H1 (cell line): ENCODE measurements around the gene IDE. TPM values are rescaled to one million over a fixed set of nuclear protein-coding genes. Genes with fewer than 3 reads are reported as not detected.

ENCODE experiments used
- CTCF ChIA-PET: fragments of 300-600 bp; sonication (Branson Sonifier 250); formaldehyde crosslinking; loops from one replicate; lab custom pipeline; 2021; ENCODE audit not compliant: partially characterized antibody; lab: Charles Lee
- POLR2A ChIA-PET: fragments of 300-600 bp; sonication (Branson Sonifier 250); formaldehyde crosslinking; loops from one replicate; lab custom pipeline; 2021; ENCODE audit warnings: inconsistent platforms; ENCODE audit not compliant: partially characterized antibody; lab: Charles Lee
- DNase-seq, 2 experiments: peaks; one replicate each; pipeline versions ENCODE4 v3.0.0 to v3.0.0-alpha.2; 2010 to 2022; ENCODE audit warnings: low spot score in 2 of 2, low read depth in 1 of 2, mixed read lengths in 1 of 2
- FAIRE-seq: peaks from 2 replicates; lab custom pipeline; 2011; peaks lifted over from hg19 to GRCh38; lab: Jason Lieb, UNC
- H2AFZ ChIP-seq: 2 replicates; pipeline ENCODE4 v1.8.1; 2012; ENCODE audit warnings: low read length, inconsistent platforms
- H2AK5ac ChIP-seq: 2 replicates; pipeline ENCODE4 v1.6.1; 2013; ENCODE audit warnings: low read depth, low read length
- H2BK120ac ChIP-seq: replicated peaks from 2 replicates; pipeline ENCODE3; 2013; ENCODE audit warnings: low read depth, low read length, inconsistent platforms
- H2BK12ac ChIP-seq: 2 replicates; pipeline ENCODE4 v1.6.1; 2013; ENCODE audit warnings: low read depth, low read length
- H2BK15ac ChIP-seq: 2 replicates; pipeline ENCODE4 v1.6.1; 2013; ENCODE audit warnings: low read length
- H2BK20ac ChIP-seq: 2 replicates; pipeline ENCODE4 v1.6.1; 2013; ENCODE audit warnings: low read length
- H2BK5ac ChIP-seq: 2 replicates; pipeline ENCODE4 v1.6.1; 2013; ENCODE audit warnings: low read depth, low read length
- H3K14ac ChIP-seq: 2 replicates; pipeline ENCODE4 v1.6.1; 2013; ENCODE audit warnings: inconsistent platforms; ENCODE audit not compliant: insufficient read length
- H3K18ac ChIP-seq: 2 replicates; pipeline ENCODE4 v1.6.1; 2013; ENCODE audit warnings: low read length; ENCODE audit errors: extremely low read depth
- H3K23ac ChIP-seq: 2 replicates; pipeline ENCODE4 v1.6.1; 2013; ENCODE audit warnings: inconsistent platforms; ENCODE audit not compliant: insufficient read length
- H3K23me2 ChIP-seq: 2 replicates; pipeline ENCODE4 v1.6.1; 2013; ENCODE audit warnings: low read depth, low read length
- H3K27ac ChIP-seq: 2 replicates; pipeline ENCODE4 v1.6.1; 2011; ENCODE audit warnings: low read depth, low read length, inconsistent platforms
- H3K27me3 ChIP-seq, 4 experiments: replicated peaks in 1 of 4; 1 replicate in 1 of 4; 2 replicates in 3 of 4; pipeline versions ENCODE4 v1.6.1 to v1.8.1; 2011 to 2013; ENCODE audit warnings: low read length in 3 of 4, mild to moderate bottlenecking in 3 of 4, inconsistent platforms in 2 of 4, mixed read lengths in 2 of 4, moderate library complexity in 1 of 4; ENCODE audit not compliant: control insufficient read depth in 3 of 4, insufficient read depth in 3 of 4; ENCODE audit errors: extremely low read depth in 1 of 4
- H3K36me3 ChIP-seq, 4 experiments: 2 replicates each; pipeline versions ENCODE4 v1.6.1 to v1.8.1; 2011 to 2013; ENCODE audit warnings: mild to moderate bottlenecking in 4 of 4, low read length in 3 of 4, moderate library complexity in 2 of 4, control low read depth in 1 of 4, inconsistent platforms in 1 of 4; ENCODE audit not compliant: insufficient read depth in 4 of 4, control insufficient read depth in 2 of 4
- H3K4ac ChIP-seq: replicated peaks from 2 replicates; pipeline ENCODE3; 2013; ENCODE audit warnings: low read length, low read depth, mixed read lengths, inconsistent platforms; ENCODE audit not compliant: insufficient read length
- H3K4me1 ChIP-seq, 4 experiments: replicated peaks in 1 of 4; 1 replicate in 1 of 4; 2 replicates in 3 of 4; pipeline versions ENCODE4 v1.6.1 to v1.8.1; 2011 to 2013; ENCODE audit warnings: low read length in 3 of 4, inconsistent platforms in 2 of 4, mixed read lengths in 1 of 4; ENCODE audit not compliant: insufficient read depth in 4 of 4, control insufficient read depth in 3 of 4
- H3K4me2 ChIP-seq, 2 experiments: 2 replicates each; pipeline versions ENCODE4 v1.6.1 to v1.8.1; 2011 to 2013; ENCODE audit warnings: low read depth in 2 of 2, low read length in 2 of 2, control low read depth in 1 of 2, inconsistent platforms in 1 of 2, mild to moderate bottlenecking in 1 of 2; ENCODE audit not compliant: insufficient read depth in 1 of 2
- H3K4me3 ChIP-seq, 4 experiments: fragments of 200-600, 300-600 bp in 1 of 4; sonication (generic), shearing (Covaris generic), sonication (Bioruptor Twin) in 1 of 4; 2 replicates each; pipeline versions ENCODE4 v1.5.1 to v1.8.1; 2011 to 2016; ENCODE audit warnings: low read length in 4 of 4, low read depth in 3 of 4, control low read depth in 2 of 4, inconsistent platforms in 2 of 4, mild to moderate bottlenecking in 2 of 4, mixed read lengths in 1 of 4, moderate library complexity in 1 of 4; ENCODE audit not compliant: insufficient read depth in 2 of 4; ENCODE audit errors: extremely low read depth in 1 of 4
- H3K56ac ChIP-seq: replicated peaks from 2 replicates; pipeline ENCODE3; 2013; ENCODE audit warnings: low read depth, mild to moderate bottlenecking, mixed read lengths, low read length, inconsistent platforms; ENCODE audit not compliant: insufficient read length
- H3K79me1 ChIP-seq: 2 replicates; pipeline ENCODE4 v1.6.1; 2013; ENCODE audit warnings: low read depth, low read length, control low read depth
- H3K79me2 ChIP-seq, 2 experiments: 2 replicates each; pipeline versions ENCODE4 v1.6.1 to v1.8.1; 2012 to 2013; ENCODE audit warnings: low read length in 2 of 2, mild to moderate bottlenecking in 2 of 2, inconsistent platforms in 1 of 2; ENCODE audit not compliant: insufficient read depth in 2 of 2, control insufficient read depth in 1 of 2
- H3K9ac ChIP-seq, 4 experiments: replicated peaks in 1 of 4; 1 replicate in 1 of 4; 2 replicates in 3 of 4; pipeline versions ENCODE4 v1.6.1 to v1.8.1; 2011 to 2013; ENCODE audit warnings: low read depth in 3 of 4, low read length in 3 of 4, control low read depth in 2 of 4, mild to moderate bottlenecking in 2 of 4, moderate library complexity in 2 of 4, inconsistent platforms in 1 of 4; ENCODE audit errors: extremely low read depth in 1 of 4
- H3K9me3 ChIP-seq, 2 experiments: 2 replicates each; pipeline versions ENCODE4 v1.6.1 to v1.8.1; 2012 to 2013; ENCODE audit warnings: mild to moderate bottlenecking in 2 of 2, moderate library complexity in 2 of 2, control low read depth in 1 of 2, inconsistent platforms in 1 of 2, low read depth in 1 of 2, low read length in 1 of 2, mixed read lengths in 1 of 2; ENCODE audit not compliant: insufficient read depth in 2 of 2
- H4K20me1 ChIP-seq, 2 experiments: replicated peaks in 1 of 2; 2 replicates each; pipeline versions ENCODE3 to v1.8.1; 2011 to 2013; ENCODE audit warnings: inconsistent platforms in 2 of 2, low read length in 2 of 2, mild to moderate bottlenecking in 1 of 2; ENCODE audit not compliant: insufficient read depth in 2 of 2, control insufficient read depth in 1 of 2
- H4K5ac ChIP-seq: 2 replicates; pipeline ENCODE4 v1.6.1; 2013; ENCODE audit warnings: low read length, low read depth, mixed read lengths, inconsistent platforms; ENCODE audit not compliant: insufficient read length
- H4K8ac ChIP-seq: 2 replicates; pipeline ENCODE4 v1.8.0; 2013; ENCODE audit warnings: mild to moderate bottlenecking, moderate library complexity, low read length, inconsistent platforms; ENCODE audit not compliant: insufficient read depth; ENCODE audit errors: extremely low read depth
- H4K91ac ChIP-seq: replicated peaks from 2 replicates; pipeline ENCODE3; 2013; ENCODE audit warnings: low read length, mixed read lengths, inconsistent platforms; ENCODE audit not compliant: insufficient read length
- CEBPB ChIP-seq: IDR thresholded peaks from 2 replicates; pipeline ENCODE4 v1.6.1; 2012; ENCODE audit warnings: low read depth, low read length
- JUND ChIP-seq: IDR thresholded peaks from 2 replicates; pipeline ENCODE4 v1.6.1; 2011; ENCODE audit warnings: mild to moderate bottlenecking, improper control_type of control experiment, low read length
- KDM1A ChIP-seq: fragments of 200-600, 300-600 bp; sonication (generic); IDR thresholded peaks from 2 replicates; pipeline ENCODE4 v1.7.1; 2016; ENCODE audit warnings: mild to moderate bottlenecking, low read length, borderline replicate concordance
- MAX ChIP-seq: IDR thresholded peaks from 2 replicates; pipeline ENCODE4 v1.6.1; 2012; ENCODE audit warnings: inconsistent platforms
- PHF8 ChIP-seq: fragments of 200-600 bp; sonication (generic); conservative IDR thresholded peaks from 2 replicates; pipeline ENCODE4 v1.7.1; 2012; ENCODE audit warnings: low read depth, mild to moderate bottlenecking, inconsistent platforms, low read length, moderate library complexity
- RBBP5 ChIP-seq: IDR thresholded peaks from 2 replicates; pipeline ENCODE4 v1.7.1; 2012; ENCODE audit warnings: low read depth, mild to moderate bottlenecking, inconsistent platforms, low read length, moderate library complexity, borderline replicate concordance
- SP2 ChIP-seq: IDR thresholded peaks from 2 replicates; pipeline ENCODE4 v1.6.1; 2012; ENCODE audit warnings: mild to moderate bottlenecking, low read length, inconsistent platforms
- TAF1 ChIP-seq: IDR thresholded peaks from 2 replicates; pipeline ENCODE4 v1.6.1; 2011; ENCODE audit warnings: mild to moderate bottlenecking, low read depth, low read length
- WGBS, 2 experiments: shearing (Covaris generic) in 1 of 2; methylation state at CpG; one replicate each; pipeline versions ENCODE4 v1.1.6 to v1.1.7; 2013 to 2015; ENCODE audit warnings: low lambda C conversion rate in 2 of 2, mixed read lengths in 2 of 2, inconsistent platforms in 1 of 2, low coverage in 1 of 2, missing lambda C conversion rate in 1 of 2; ENCODE audit not compliant: insufficient replicate concordance in 2 of 2, insufficient coverage in 1 of 2, insufficient read length in 1 of 2; ENCODE audit errors: extremely low coverage in 1 of 2, missing lambda C conversion rate in 1 of 2; 5-methylcytosine and 5-hydroxymethylcytosine counted together
- polyA plus RNA-seq, 7 experiments: library from polyadenylated mRNA; depleted of rRNA in 3 of 7; stranded (reverse) in 5 of 7; unstranded in 2 of 7; fragments of >200 nt in 5 of 7; fragments of 200-250 nt in 2 of 7; gene quantifications; 1 replicate in 5 of 7; 2 replicates in 1 of 7; 4 replicates in 1 of 7; pipeline versions ENCODE4 v1.2.1 to v1.2.3, GENCODE V29; 2011 to 2013; ENCODE audit warnings: missing spikeins in 2 of 7, mixed read lengths in 2 of 7
- total RNA-seq: library from RNA; stranded (reverse); fragmentation: NEBNext Ultra II Directional; extraction: Animal tissue kit (Norgen Biotek cat#: 25700); gene quantifications from 2 replicates; pipeline ENCODE4 v1.2.1, GENCODE V29; 2021
- TF ChIP-seq, protein P1 (sequence below), 3 experiments: IDR thresholded peaks; 1 replicate in 2 of 3; 2 replicates in 1 of 3; pipeline versions ENCODE4 v1.5.1 to v1.6.1; 2011; ENCODE audit warnings: low read length in 3 of 3, mild to moderate bottlenecking in 3 of 3, inconsistent platforms in 2 of 3, low read depth in 1 of 3, moderate library complexity in 1 of 3; ENCODE audit not compliant: insufficient read depth in 1 of 3; ENCODE audit errors: control extremely low read depth in 1 of 3

The IDE gene
- total and polyA plus RNA-seq, 2 of the 8 experiments (the other 6 are each of a cell fraction or from before 2014, with no cell fraction given) = 12.7 to 52.7 TPM

GRCh38 chr10:92591550-92592022 lies 17.7 kb upstream of the IDE start:
- Histone ChIP-seq H3K79me2 (peaks cover 29 to 34% of the 10 kb centered on the region in 2 experiments), H3K4me2 (peak overlapping the region; percentile 84 to 89), H2BK5ac (peak overlapping the region; percentile 18; the same call in 1 of the 2 replicates), H4K20me1 (peaks cover 2 to 3% of the 10 kb centered on the region in 2 experiments), H2AK5ac (no peak overlapping the region), H3K4me3 (peak overlapping the region; percentile 33 to 91 (median 50)), H3K14ac (no peak overlapping the region), H3K23me2 (peaks cover 5% of the 10 kb centered on the region), H3K23ac (no peak overlapping the region), H3K27me3 (no peaks in the 10 kb centered on the region), H2BK12ac (no peak overlapping the region), H4K8ac (peak overlapping the region; percentile 53; the same call in 1 of the 2 replicates), H2BK20ac (no peak overlapping the region), H2BK120ac (no peak overlapping the region), H2AFZ (no peak overlapping the region), H3K79me1 (no peaks in the 10 kb centered on the region), H2BK15ac (no peak overlapping the region), H3K36me3 (no peaks in the 10 kb centered on the region), H3K9me3 (no peaks in the 10 kb centered on the region), H4K91ac (no peak overlapping the region), H3K18ac (no peak overlapping the region), H3K9ac (peak overlapping the region in 1 of 4 experiments; percentile 79; a peak in 3 of 7 replicates), H3K56ac (no peak overlapping the region), H3K27ac (peak overlapping the region; percentile 22; the same call in 1 of the 2 replicates), H3K4me1 (peaks cover 0 to 4% (median 2%) of the 10 kb centered on the region in 4 experiments; a peak in 3 of 7 replicates), H4K5ac (peak overlapping the region; percentile 40), H3K4ac (no peak overlapping the region)
- ChIA-PET CTCF (interaction anchor here (0.6 to 2.0 kb wide), 4 partner anchors 9 to 102 kb away, joined by 3 to 20 read pairs (median 12); partner anchors contain the start of gene IDE), POLR2A (interaction anchor here (0.7 to 3.8 kb wide), 8 partner anchors 9 to 793 kb away, joined by 3 to 34 read pairs (median 3); partner anchors contain the start of genes IDE and TNKS2)
- WGBS, 2 experiments = 3% methylated on average over 38 of the region's 38 CpGs; no CpG with 5 or more reads in 1 of the 2 experiments
- DNase-seq (peak; percentile 78 to 87), FAIRE-seq (no peak)
- TF ChIP-seq TAF1 (peak; percentile 88), KDM1A (no peak), SP2 (no peak), MAX (peak; percentile 68), RBBP5 (peak; percentile 49; the same call in 1 of the 2 replicates), CEBPB (no peak), JUND (no peak), PHF8 (peak; percentile 46; the same call in 1 of the 2 replicates)
- TF ChIP-seq, protein P1, sequence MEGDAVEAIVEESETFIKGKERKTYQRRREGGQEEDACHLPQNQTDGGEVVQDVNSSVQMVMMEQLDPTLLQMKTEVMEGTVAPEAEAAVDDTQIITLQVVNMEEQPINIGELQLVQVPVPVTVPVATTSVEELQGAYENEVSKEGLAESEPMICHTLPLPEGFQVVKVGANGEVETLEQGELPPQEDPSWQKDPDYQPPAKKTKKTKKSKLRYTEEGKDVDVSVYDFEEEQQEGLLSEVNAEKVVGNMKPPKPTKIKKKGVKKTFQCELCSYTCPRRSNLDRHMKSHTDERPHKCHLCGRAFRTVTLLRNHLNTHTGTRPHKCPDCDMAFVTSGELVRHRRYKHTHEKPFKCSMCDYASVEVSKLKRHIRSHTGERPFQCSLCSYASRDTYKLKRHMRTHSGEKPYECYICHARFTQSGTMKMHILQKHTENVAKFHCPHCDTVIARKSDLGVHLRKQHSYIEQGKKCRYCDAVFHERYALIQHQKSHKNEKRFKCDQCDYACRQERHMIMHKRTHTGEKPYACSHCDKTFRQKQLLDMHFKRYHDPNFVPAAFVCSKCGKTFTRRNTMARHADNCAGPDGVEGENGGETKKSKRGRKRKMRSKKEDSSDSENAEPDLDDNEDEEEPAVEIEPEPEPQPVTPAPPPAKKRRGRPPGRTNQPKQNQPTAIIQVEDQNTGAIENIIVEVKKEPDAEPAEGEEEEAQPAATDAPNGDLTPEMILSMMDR (IDR thresholded peaks at IDR 0.05; ENCODE audit: control extremely low read depth in 1 of 3, insufficient read depth in 1 of 3, low read depth in 1 of 3, low read length in 3 of 3) = no peak
